Effector CD4-positive, alpha-beta T cell (primary cell): Measurements from ENCODE around the gene MRPL21.
"Not testable (repeated sequence)": the region's sequence is repeated elsewhere in the genome, so short reads cannot be mapped to it uniquely, and the experiment has no call there.

Experiments
- DNase-seq: peaks from one replicate; pipeline ENCODE4 v3.0.0-alpha.2; 2020

Gene MRPL21

GRCh38 chr11:68908273-68908672 is 4.6 kb upstream of the MRPL21 start:
- no peak for DNase-seq

GRCh38 chr11:68905421-68906360 is 2.1 kb upstream of the MRPL21 start:
- no peak for DNase-seq

- no peak for DNase-seq
Observed at GRCh38 chr11:68904248-68904847, 716 bp upstream of the MRPL21 start.

- DNase-seq = no peak
Observed at GRCh38 chr11:68900835-68901381, 2.7 kb downstream of the MRPL21 start.

GRCh38 chr11:68897441-68897840 is 6.2 kb downstream of the MRPL21 start:
- no peak for DNase-seq

GRCh38 chr11:68896171-68896959 is 7.3 kb downstream of the MRPL21 start:
- DNase-seq = no peak

- DNase-seq = no peak
Observed at GRCh38 chr11:68893282-68893681, 10.3 kb downstream of the MRPL21 start.

GRCh38 chr11:68892576-68892975 is 11.1 kb downstream of the MRPL21 start:
- no peak for DNase-seq

- DNase-seq = no peak
Observed at GRCh38 chr11:68891351-68891948, 12.2 kb downstream of the MRPL21 start.

GRCh38 chr11:68890490-68891231 is 13.0 kb downstream of the MRPL21 start:
- DNase-seq = no peak

GRCh38 chr11:68889948-68890446 is 13.6 kb downstream of the MRPL21 start:
- no peak for DNase-seq

- not testable (repeated sequence) for DNase-seq
Observed at GRCh38 chr11:68884827-68885226, 18.8 kb downstream of the MRPL21 start.

GRCh38 chr11:68882391-68882790 is 21.2 kb downstream of the MRPL21 start:
- no peak for DNase-seq

GRCh38 chr11:68881320-68881719 is 22.3 kb downstream of the MRPL21 start:
- DNase-seq = no peak

- DNase-seq = no peak
Observed at GRCh38 chr11:68880851-68881250, 22.8 kb downstream of the MRPL21 start.

- DNase-seq = no peak
Observed at GRCh38 chr11:68878022-68878421, 25.6 kb downstream of the MRPL21 start.

- DNase-seq = no peak
Observed at GRCh38 chr11:68872216-68873003, 31.2 kb downstream of the MRPL21 start.

GRCh38 chr11:68870470-68870869 is 33.2 kb downstream of the MRPL21 start:
- DNase-seq = no peak

- no peak for DNase-seq
Observed at GRCh38 chr11:68868221-68868835, 35.3 kb downstream of the MRPL21 start.

- no peak for DNase-seq
Observed at GRCh38 chr11:68867066-68867465, 36.6 kb downstream of the MRPL21 start.
